ENCODE results near the gene PTPRN2.

The PTPRN2 gene

DNA sequence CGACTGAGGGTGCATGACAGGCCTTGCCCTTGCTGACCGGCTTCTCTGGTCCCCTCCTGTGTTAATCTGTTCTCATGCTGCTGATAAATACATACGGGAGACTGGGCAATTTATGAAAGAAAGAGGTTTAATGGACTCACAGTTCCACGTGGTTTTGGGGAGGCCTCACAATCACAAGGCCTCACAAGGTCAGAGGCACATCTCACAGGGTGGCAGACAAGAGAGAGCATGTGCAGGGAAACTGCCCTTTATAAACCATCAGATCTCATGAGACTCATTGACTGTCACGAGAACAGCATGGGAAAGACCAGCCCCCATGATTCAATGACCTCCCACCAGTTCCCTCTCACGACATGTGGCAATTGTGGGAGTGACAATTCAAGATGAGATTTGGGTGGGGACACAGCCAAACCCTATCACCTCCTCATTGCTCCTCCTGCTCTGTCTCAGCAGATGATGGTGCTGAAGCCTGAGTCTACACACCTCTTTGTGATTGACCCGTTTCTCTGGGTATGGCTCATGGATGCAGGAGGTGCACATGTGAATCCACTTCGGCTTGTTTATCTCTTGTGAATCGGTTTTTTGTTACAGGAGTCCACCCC lies 703.1 kb downstream of the PTPRN2 start:
- no peak for DNase-seq

DNA sequence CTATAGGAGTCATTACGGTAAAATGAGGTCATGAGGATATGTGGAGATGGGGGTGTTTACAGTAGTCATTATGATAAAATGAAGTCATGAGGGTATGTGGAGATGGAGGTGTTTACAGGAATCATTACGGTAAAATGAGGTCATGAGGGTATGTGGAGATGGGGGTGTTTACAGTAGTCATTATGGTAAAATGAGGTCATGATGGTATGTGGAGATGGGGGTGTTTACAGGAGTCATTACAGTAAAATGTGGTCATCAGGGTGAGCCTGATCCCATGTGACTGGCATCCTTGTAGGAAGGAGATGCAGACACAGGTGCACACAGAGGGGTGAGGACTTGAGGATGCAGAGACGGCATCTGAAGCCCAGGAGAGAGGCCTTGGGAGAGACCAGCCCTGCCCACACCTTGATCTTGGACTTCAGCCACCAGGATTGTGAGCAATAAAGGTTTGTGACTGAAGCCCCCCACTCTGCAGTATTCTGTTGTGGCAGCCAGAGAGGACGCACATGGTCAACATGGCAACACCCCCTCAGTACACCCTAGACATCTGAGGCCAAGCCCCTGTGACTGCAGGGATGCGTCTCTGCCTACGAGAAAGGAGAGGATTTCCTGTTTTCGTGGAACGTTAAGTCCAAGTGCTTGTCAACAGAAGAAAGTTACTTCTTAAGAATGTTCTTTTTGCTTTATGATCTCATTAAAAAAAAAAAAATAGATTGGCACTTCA lies 706.4 kb downstream of the PTPRN2 start:
- DNase-seq, result no peak

DNA sequence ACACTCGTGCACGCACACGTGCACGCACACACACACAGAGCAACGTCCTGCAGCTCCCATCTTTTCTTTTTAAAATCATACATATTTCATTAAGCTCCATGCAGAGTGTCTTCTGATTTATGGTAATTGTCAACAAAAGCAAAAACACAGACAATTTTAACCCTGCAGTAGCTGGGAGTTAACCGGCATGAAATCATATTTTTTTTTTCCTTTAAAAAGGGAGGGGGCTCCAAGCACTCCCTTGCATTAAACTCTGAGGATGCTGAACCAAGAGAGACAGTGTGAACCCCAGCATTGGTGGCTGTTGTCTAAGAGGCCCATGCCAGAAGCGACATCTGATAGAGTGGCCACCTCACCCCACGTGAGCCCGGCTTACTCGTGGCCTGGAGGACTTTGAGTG lies 708.2 kb downstream of the PTPRN2 start:
- no peak for DNase-seq

DNA sequence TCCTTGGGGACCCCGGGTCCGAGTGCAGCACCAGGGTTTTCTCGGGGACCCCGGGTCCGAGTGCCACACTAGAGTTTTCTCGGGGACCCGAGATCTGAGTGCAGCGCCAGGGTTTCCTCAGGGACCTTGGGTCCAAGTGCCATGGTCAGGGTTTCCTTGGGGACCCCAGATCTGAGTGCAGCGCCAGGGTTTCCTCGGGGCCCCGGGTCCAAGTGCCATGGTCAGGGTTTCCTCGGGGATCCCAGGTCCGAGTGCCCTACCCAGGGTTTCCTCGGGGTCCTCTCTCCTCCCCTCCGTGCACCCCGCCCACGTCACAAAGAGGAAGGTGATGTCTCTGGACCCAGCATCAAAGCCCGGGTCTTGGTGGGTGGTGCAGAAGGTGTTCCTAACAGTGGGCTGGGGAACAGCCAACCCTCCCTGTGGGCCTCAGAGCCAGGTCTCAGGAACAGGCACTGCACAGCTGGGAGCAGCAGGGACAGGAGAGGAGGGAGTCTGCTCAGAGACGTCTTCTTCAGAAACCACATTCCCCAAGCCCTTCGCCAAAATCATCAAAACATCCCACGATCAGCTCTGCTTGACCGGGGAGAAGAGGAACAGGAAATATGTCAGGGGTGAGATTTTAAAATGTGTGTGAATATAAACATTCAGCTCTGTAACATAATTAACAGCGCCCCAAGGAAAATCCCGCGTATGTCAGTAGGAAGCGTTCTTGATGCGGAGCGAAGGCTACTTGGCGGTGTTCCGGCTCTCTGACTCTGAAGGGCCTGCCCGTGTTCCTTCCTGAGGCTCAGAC lies 710.1 kb downstream of the PTPRN2 start:
- DNase-seq, result no peak

GRCh38 chr7:157876469-157877285 lies 710.9 kb downstream of the PTPRN2 start:
- DNase-seq, result no peak

- peak; percentile 53 for DNase-seq
Observed at GRCh38 chr7:157875230-157876179, 712.1 kb downstream of the PTPRN2 start.

DNA sequence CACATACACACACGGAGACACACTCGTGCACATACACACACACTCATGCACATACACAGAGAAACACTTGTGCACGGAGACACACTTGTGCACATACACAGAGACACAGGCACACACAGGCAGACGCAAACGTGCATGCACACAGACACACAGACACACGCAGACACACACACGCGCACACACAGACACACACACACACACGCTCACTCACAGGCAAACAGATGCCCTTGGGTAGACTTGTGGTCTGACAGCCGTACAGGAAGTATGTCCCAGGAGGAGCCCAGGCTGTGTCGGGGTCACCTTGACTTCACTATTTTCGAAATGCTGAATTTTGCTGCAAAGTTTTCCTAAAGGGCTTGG lies 712.8 kb downstream of the PTPRN2 start:
- no peak for DNase-seq

GRCh38 chr7:157874208-157874816 lies 713.3 kb downstream of the PTPRN2 start:
- no peak for DNase-seq

DNA sequence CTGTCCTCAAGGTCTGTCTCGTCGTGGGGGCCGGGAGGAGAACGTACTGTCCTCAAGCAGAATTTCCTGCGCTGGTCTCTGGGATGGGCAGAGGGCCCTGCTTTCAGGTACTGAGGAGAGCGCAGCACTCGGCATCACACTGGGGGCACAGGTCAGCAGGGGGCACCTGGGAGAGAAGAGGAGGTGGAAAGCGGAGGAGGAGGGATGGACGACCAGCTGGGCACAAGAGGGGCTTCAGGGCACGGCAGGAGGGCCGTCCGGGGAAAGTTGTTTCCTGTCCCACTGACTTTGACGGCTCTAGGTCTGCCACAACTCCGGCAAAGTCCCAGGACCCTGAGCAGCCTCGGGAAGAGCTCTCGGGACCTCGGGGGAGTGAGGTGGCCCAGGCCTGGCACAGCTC lies 714.0 kb downstream of the PTPRN2 start:
- no peak for DNase-seq

DNA sequence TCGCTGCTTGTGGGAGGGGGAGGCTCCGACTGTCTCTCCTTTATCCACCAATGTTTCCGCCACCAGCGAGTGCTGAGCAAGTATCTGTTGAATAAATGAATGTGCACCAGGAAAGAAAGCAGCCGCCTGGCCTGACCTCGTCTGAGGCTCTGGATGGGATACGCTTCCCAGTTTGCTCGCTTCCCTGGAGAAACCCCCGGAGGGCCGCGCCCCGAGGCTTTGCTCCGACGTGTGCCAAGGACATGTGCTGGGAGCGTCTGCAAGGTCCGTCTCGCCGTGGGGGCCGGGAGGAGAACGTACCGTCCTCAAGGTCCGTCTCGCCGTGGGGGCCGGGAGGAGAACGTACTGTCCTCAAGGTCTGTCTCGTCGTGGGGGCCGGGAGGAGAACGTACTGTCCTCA lies 714.4 kb downstream of the PTPRN2 start:
- DNase-seq, result no peak

- DNase-seq, result no peak
Observed at GRCh38 chr7:157872447-157872846, 715.2 kb downstream of the PTPRN2 start.

DNA sequence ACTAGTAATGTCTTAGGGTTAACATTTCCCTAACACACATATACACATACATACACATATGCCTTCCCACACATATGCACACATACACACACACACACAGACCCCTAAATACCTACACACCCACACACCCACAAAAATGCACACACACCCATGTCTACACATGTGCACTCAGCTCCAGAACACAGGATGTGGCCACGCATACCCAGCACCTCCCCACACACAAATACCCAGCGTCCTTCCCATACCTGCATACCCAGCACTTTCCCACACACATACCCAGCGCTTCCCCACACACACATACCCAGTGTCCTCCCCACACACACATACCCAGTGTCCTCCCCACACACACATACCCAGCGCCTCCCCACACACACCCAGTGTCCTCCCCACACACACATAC lies 715.9 kb downstream of the PTPRN2 start:
- DNase-seq, result no peak

DNA sequence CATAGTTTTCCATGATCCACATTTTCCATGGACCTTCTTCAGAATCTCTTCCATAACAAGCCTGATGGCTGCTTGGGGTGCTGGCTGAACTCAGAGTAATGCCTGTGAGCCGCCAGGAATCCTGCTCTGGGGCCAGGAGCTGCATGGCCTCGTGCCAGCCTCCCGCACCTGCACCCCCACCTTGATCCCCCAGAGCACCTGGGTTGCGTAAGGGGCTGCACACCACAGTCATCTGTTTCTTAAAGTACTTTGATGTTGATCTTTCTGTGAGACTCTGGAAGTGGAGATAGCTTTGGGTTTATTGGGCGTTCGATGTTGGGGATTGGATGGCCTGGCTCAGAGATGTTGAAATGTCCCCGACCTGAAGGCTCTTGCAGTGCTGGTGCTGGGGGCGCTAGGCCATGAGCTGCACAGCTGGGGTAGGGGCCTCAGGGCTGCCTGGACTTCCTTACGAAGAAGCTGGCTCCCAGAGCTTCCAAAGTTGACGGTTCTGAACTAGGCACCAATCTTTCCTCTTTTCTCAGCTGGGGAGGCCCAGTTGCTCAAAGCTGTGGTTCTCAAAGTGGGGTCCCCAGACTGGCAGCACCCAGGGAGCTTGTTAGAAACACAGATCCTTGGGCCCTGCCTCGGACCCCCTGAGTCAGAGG lies 716.9 kb downstream of the PTPRN2 start:
- DNase-seq, result no peak

DNA sequence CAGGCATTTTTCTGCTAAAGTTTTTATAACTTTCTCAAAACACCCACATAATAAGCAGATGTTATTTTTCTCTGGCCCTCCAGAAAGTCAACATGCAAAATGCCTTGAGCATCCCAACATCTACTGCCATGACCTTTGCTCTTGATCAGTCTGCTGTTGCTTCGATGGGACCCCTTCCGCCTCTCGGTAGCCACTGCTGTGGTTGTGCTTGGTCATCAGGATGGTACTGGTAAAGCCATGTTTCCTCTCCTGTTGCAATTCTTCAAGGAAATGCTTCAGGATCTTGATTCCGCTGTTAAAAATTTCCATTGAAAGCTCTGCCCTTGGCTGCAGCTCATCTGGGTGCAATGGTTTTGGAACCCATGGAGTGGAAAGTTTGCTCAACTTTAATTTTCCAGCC lies 717.8 kb downstream of the PTPRN2 start:
- no peak for DNase-seq

GRCh38 chr7:157867685-157868305 lies 719.8 kb downstream of the PTPRN2 start:
- DNase-seq, result no peak

DNA sequence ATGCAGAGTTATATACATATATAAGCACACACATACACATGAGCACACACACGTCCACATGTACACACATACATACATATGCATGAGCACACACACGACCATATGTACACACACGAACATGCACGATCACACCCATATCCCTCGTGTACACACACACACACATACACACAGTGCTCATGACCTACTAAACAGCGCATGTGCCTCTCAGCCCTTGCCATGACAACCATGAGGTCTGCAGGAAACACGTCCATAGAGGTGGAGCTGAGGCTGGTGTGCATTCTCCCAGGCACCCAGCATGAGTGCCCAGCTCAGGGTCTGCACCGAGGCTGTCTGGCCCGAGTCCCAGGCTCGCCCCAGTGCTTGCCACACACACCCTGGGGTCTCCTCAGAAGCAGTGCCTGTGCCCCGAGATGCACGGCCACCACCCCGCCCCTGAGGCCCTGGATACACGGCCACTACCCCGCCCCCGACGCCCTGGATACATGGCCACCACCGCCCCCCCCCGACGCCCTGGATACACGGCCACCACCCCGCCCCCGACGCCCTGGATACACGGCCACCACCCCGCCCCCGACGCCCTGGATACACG lies 721.2 kb downstream of the PTPRN2 start:
- no peak for DNase-seq

- no peak for DNase-seq
Observed at GRCh38 chr7:157865351-157866165, 722.1 kb downstream of the PTPRN2 start.

DNA sequence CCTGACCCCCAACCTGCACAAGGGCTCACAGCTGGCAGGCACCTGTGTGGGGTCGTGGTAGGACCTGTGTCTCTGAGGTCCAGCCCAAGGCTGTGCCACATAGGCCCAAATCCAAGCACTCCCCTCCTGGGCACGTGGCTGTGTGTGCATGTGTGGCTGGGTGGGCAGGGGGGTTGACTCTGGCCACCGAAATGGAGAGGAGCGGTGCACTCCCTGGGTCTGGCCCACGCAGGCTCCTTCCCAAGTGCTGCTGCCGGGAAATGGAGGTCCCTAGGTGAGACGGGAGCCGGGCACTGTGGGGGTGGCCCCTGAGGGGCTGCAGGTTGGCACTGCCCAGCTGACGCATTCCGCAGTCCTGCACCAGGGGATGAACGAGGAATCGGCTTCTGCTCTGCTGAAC lies 722.7 kb downstream of the PTPRN2 start:
- DNase-seq, result no peak
